Mucosa of descending colon (tissue), 3 donors: ENCODE data around the gene TRPM3. TPM values are rescaled to one million over a fixed set of nuclear protein-coding genes. Genes with fewer than 3 reads are reported as not detected.
A peak's percentile ranks its signal among the peaks of the same experiment; 100 is the strongest.

Experiments
- ATAC-seq: fragments of 200-7000 bp; cut with Tn5 transposase; one replicate; pipeline ENCODE4 v1.9.1; 2020; ENCODE audit warnings: mild to moderate bottlenecking, moderate library complexity
- DNase-seq, 3 donors: peaks; one replicate each; pipeline ENCODE4 v3.0.0-alpha.2; 2020
- H3K36me3 ChIP-seq: fragments of 200-600 bp; one replicate; pipeline ENCODE4 v1.8.0; 2021; ENCODE audit warnings: low read depth, mild to moderate bottlenecking
- H3K4me1 ChIP-seq: fragments of 200-600 bp; one replicate; pipeline ENCODE4 v1.8.0; 2021; ENCODE audit warnings: low read depth, mild to moderate bottlenecking
- H3K4me3 ChIP-seq: fragments of 200-600 bp; one replicate; pipeline ENCODE4 v1.8.0; 2021; ENCODE audit warnings: mild to moderate bottlenecking
- H3K9me3 ChIP-seq: fragments of 200-600 bp; one replicate; pipeline ENCODE4 v1.8.0; 2021; ENCODE audit warnings: mild to moderate bottlenecking
- intact Hi-C, 2 donors: fragments of 100-400 bp; cut with DNase I in 1 of 2; cut with micrococcal nuclease in 1 of 2; formaldehyde crosslinking; loops; one replicate each; pipeline versions ENCODE4 v1.11.0 to v1.11.1; 2022; cut with DNase I, micrococcal nuclease
- total RNA-seq, 3 donors: library from RNA; stranded (reverse); fragmentation: NEBNext Ultra II Directional in 2 of 3; extraction: Animal tissue kit (Norgen Biotek cat#: 25700) in 2 of 3; gene quantifications; one replicate each; pipeline versions ENCODE4 v1.2.1 to v1.2.4, GENCODE V29; 2021 to 2023
- TF ChIP-seq, protein P1 (sequence below): fragments of 200-600 bp; IDR thresholded peaks from one replicate; pipeline ENCODE4 v1.8.0; 2022; ENCODE audit warnings: antibody characterized with exemption, mild to moderate bottlenecking
- donor health status: DM: no; HTN: no; CAD: no; lungs with moderate emphysema.
- donor health status: DM: no; HTN: no; CAD: no.
- donor health status: DM: no; HTN: yes; CAD: no.

TRPM3 gene
- total RNA-seq, 3 donors from 2014 or later, result 0.29 to 0.55 (median 0.51) TPM

DNA sequence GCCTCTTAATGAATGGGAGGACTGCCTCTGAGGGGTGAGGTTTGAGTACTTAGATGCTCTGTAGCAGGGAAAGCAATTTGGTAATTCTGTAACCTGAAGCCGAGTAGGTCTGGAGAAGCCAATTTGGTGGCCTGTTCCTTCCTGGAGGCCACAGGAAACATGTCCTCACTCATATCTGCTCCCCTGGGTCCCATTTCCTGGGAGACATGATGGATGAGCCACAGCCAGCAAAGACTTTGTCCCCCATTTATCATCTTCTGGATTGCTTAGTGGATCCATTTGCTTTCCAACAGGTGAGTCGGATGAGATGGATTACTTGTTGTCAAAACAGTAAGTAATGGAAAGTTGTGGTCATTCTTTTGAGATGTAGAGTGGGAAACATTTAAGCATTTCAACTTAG, 607.1 kb downstream of the TRPM3 start:
- ATAC-seq, result no peak
- DNase-seq, result no peak
- TF ChIP-seq, protein P1, sequence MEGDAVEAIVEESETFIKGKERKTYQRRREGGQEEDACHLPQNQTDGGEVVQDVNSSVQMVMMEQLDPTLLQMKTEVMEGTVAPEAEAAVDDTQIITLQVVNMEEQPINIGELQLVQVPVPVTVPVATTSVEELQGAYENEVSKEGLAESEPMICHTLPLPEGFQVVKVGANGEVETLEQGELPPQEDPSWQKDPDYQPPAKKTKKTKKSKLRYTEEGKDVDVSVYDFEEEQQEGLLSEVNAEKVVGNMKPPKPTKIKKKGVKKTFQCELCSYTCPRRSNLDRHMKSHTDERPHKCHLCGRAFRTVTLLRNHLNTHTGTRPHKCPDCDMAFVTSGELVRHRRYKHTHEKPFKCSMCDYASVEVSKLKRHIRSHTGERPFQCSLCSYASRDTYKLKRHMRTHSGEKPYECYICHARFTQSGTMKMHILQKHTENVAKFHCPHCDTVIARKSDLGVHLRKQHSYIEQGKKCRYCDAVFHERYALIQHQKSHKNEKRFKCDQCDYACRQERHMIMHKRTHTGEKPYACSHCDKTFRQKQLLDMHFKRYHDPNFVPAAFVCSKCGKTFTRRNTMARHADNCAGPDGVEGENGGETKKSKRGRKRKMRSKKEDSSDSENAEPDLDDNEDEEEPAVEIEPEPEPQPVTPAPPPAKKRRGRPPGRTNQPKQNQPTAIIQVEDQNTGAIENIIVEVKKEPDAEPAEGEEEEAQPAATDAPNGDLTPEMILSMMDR, result no peak
- intact Hi-C loops, result no loop called here
- no peaks in the 10 kb centered on the region for H3K36me3 ChIP-seq
- H3K4me1 ChIP-seq, result no peaks in the 10 kb centered on the region
- no peaks in the 10 kb centered on the region for H3K9me3 ChIP-seq
- no peak overlapping the region for H3K4me3 ChIP-seq

DNA sequence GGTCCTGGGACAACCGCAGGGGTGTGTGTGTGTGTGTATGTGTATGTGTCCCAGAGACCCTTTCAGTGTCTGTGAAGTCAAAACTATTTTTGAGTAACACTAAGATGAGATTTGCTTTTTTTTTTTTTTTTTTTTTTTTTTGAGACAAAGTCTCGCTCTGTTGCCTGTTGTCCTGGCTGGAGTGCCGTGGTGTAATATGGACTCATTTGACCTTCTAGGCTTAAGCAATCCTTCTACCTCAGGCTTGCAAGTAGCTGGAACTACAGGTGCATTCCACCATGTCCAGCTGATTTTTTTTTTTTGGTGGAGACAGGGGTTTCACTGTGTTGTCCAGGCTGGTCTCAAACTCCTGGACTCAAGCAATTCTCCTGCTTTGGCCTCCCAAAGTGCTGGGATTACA, 609.6 kb downstream of the TRPM3 start:
- Histone ChIP-seq H3K4me3 (no peak overlapping the region), H3K4me1 (no peaks in the 10 kb centered on the region), H3K36me3 (no peaks in the 10 kb centered on the region), H3K9me3 (no peaks in the 10 kb centered on the region)
- TF ChIP-seq, protein P1, result no peak
- no peak for ATAC-seq
- intact Hi-C loops, result no loop called here
- DNase-seq, result no peak

DNA sequence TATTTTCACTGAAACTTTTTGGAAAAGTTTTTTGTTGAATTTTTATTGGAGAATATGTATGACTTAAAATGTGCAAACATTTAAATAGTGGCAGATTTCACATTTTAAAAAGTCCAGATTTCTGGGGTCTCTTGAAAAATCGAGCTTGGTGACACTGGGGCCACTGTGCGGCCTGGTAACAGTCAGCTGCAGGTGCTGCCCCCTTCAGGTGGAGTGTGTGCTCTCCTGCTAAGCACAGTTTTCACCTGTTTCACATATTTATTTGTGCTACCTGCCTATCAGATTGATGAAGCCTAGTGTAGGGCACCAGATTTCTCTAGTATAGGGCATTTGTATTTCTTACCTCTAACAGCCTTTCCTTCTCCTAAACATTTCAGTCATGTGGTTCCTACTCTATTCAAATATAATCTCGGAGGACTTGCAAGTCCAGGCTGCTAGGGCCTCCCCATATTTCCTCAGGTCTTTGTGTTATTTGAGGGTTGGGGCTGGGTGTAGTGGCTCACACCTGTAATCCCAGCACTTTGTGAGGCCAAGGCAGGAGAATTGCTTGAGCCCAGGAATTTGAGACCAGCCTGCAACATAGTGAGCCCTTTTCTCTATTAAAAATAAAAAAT, 611.2 kb downstream of the TRPM3 start:
- ATAC-seq (peak; percentile 74), DNase-seq (peak in 2 of 3 donors; percentile 65 to 76)
- Histone ChIP-seq H3K4me1 (no peaks in the 10 kb centered on the region), H3K36me3 (no peaks in the 10 kb centered on the region), H3K4me3 (no peak overlapping the region), H3K9me3 (no peaks in the 10 kb centered on the region)
- intact Hi-C loops, result no loop called here
- TF ChIP-seq, protein P1, result no peak

DNA sequence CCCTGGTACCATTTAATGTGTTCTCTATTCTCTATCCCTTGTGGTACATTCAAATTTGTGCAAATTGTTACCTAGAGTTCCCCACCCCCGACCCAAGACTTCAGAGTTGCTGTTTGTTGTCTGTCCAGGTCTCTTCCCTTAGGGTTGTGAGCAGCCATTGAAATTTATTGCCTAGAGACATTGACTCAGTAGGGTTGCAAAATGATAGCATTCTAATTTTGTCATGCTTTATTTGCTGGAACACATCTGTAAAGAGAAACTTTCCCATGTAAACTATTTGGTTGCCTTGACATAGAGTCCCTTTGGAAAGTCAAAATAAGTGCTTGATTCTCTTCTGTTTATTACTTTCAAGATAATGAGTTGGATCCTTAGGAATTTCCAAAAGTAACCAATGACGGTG, 615.3 kb downstream of the TRPM3 start:
- ATAC-seq (no peak), DNase-seq (no peak)
- Histone ChIP-seq H3K36me3 (no peaks in the 10 kb centered on the region), H3K4me1 (no peaks in the 10 kb centered on the region), H3K9me3 (no peaks in the 10 kb centered on the region), H3K4me3 (no peak overlapping the region)
- TF ChIP-seq, protein P1, result no peak
- intact Hi-C loops, result no loop called here

DNA sequence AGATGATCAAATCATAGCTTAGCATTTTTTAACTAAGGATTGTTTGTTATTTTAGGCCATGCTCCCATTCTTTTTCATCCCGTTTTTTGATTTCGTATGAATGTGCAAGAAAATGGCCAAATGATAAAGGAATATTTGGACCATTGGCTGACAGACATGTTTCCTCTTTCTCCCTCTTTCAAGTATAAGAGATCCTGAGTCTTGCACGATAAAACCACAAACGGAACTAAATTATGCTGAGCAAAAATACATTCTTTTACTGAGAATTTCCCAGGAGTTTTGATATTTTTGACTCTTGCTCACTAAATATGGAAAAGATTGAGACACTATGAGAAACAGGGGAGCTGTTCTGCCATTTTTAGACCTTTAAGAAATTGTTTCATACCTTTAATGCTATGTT, 616.6 kb downstream of the TRPM3 start:
- no peaks in the 10 kb centered on the region for H3K9me3 ChIP-seq
- H3K4me3 ChIP-seq, result no peak overlapping the region
- intact Hi-C loops, result no loop called here
- no peak for DNase-seq
- ATAC-seq, result no peak
- TF ChIP-seq, protein P1, result no peak
- H3K36me3 ChIP-seq, result no peaks in the 10 kb centered on the region
- no peaks in the 10 kb centered on the region for H3K4me1 ChIP-seq

DNA sequence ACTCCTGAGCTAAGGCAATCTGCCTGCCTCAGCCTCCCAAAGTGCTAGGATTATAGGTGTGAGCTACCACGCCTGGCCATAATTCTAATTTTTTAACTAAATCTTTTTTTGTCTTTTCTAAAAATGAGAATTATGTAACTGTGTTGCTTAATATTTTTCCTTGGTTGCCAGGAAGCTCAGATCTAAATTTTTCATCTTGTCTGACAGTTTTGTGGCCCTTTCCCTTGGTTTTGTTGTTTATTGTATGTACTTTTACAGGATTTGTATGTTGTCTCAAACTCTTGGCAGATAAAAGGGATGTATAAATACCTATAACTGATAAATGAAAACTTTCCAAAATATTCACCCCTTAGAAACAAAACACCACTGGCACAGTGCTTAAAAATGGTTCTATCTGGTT, 618.7 kb downstream of the TRPM3 start:
- Histone ChIP-seq H3K4me3 (no peak overlapping the region), H3K36me3 (no peaks in the 10 kb centered on the region), H3K4me1 (no peaks in the 10 kb centered on the region), H3K9me3 (no peaks in the 10 kb centered on the region)
- intact Hi-C loops, result no loop called here
- ATAC-seq (no peak), DNase-seq (no peak)
- TF ChIP-seq, protein P1, result no peak
